Kidney (tissue), 14 donors: ENCODE measurements around the gene KCNH4. TPM values are rescaled to one million over a fixed set of nuclear protein-coding genes. Genes with fewer than 3 reads are reported as not detected.

Experiments used
- DNase-seq, 5 donors: peaks; one replicate each; pipeline ENCODE4 v3.0.0-alpha.2; 2013 to 2020
- FAIRE-seq: peaks from 2 replicates; lab custom pipeline; 2012; peaks lifted over from hg19 to GRCh38; lab: Jason Lieb, UNC
- H3K27ac ChIP-seq, 2 donors: one replicate each; pipeline ENCODE4 v1.7.0; 2013; ENCODE audit warnings: low read depth in 2 of 2, low read length in 2 of 2, inconsistent platforms in 1 of 2
- H3K27me3 ChIP-seq: one replicate; pipeline ENCODE4 v1.7.1; 2013; ENCODE audit warnings: low read length, inconsistent platforms; ENCODE audit not compliant: control insufficient read depth, insufficient read depth
- H3K36me3 ChIP-seq, 3 donors: one replicate each; pipeline versions ENCODE4 v1.7.0 to v1.7.1; 2013; ENCODE audit warnings: low read length in 3 of 3, control low read depth in 1 of 3, inconsistent platforms in 1 of 3; ENCODE audit not compliant: insufficient read depth in 3 of 3, control insufficient read depth in 2 of 3
- H3K4me1 ChIP-seq, 3 donors: one replicate each; pipeline versions ENCODE4 v1.7.0 to v1.7.1; 2013; ENCODE audit warnings: low read length in 3 of 3, inconsistent platforms in 1 of 3, low read depth in 1 of 3; ENCODE audit not compliant: control insufficient read depth in 2 of 3, insufficient read depth in 2 of 3
- H3K4me3 ChIP-seq, 3 donors: one replicate each; pipeline versions ENCODE4 v1.7.0 to v1.8.1; 2013; ENCODE audit warnings: low read length in 3 of 3, control low read depth in 1 of 3, inconsistent platforms in 1 of 3
- H3K9ac ChIP-seq, 3 donors: one replicate each; pipeline versions ENCODE4 v1.7.0 to v1.7.1; 2013; ENCODE audit warnings: low read length in 3 of 3, control low read depth in 1 of 3, inconsistent platforms in 1 of 3
- H3K9me3 ChIP-seq, 3 donors: one replicate each; pipeline versions ENCODE4 v1.7.0 to v1.7.1; 2013; ENCODE audit warnings: low read length in 3 of 3, control low read depth in 1 of 3, inconsistent platforms in 1 of 3; ENCODE audit not compliant: control insufficient read depth in 2 of 3, insufficient read depth in 1 of 3
- CTCF ChIP-seq: IDR thresholded peaks from 3 replicates; pipeline ENCODE4 v1.5.1; 2012; ENCODE audit warnings: mild to moderate bottlenecking, moderate library complexity, borderline replicate concordance; ENCODE audit not compliant: insufficient read depth; ENCODE audit errors: extremely low read depth
- intact Hi-C: fragments of 100-400 bp; cut with DNase I; formaldehyde crosslinking; loops from one replicate; pipeline ENCODE4 v1.11.1; 2022
- polyA plus RNA-seq: library from polyadenylated mRNA; stranded (reverse); fragments of 350-450 nt; fragmentation: Illumina TruSeq; extraction: RNeasy Lipid Tissue Mini Kit (QIAGEN cat#74804); gene quantifications from one replicate; pipeline ENCODE4 v1.2.3, GENCODE V29; 2014; ENCODE audit warnings: low read depth, low replicate concordance; ENCODE audit not compliant: insufficient read depth
- total RNA-seq: library from RNA; stranded (reverse); fragmentation: NEBNext Ultra II Directional; extraction: Animal tissue kit (Norgen Biotek cat#: 25700); gene quantifications from one replicate; pipeline ENCODE4 v1.2.1, GENCODE V29; 2021
- donor health status: control.
- donor health status: control.
- donor health status: control.
- donor health status: control.
- donor health status: control.
- donor health status: DM: yes; HTN: yes; CAD: no.
- donor health status: Normal renal cell carcinoma (clear cell type).

KCNH4 gene
- total and polyA plus RNA-seq, 2 donors from 2014 or later, result 0.35 TPM; not detected in 1

- H3K9me3 ChIP-seq, result no peaks in the 10 kb centered on the region
- no peak overlapping the region for H3K4me3 ChIP-seq
- no peaks in the 10 kb centered on the region for H3K27me3 ChIP-seq
- peaks cover 4 to 54% (median 30%) of the 10 kb centered on the region in 3 donors for H3K36me3 ChIP-seq
- no peak for TF ChIP-seq CTCF
- FAIRE-seq (no peak), DNase-seq (peak in 1 of 5 donors; percentile 86)
- H3K4me1 ChIP-seq, result peaks cover 3 to 55% (median 52%) of the 10 kb centered on the region in 3 donors
- intact Hi-C loops, result no loop called here
- H3K9ac ChIP-seq, result peak overlapping the region in 1 of 3 donors; percentile 29
- peak overlapping the region; percentile 86 to 91 for H3K27ac ChIP-seq
Measured at GRCh38 chr17:42129109-42129837, 51.7 kb downstream of the KCNH4 start.

GRCh38 chr17:42127414-42127813 lies 53.5 kb downstream of the KCNH4 start:
- no peak for TF ChIP-seq CTCF

GRCh38 chr17:42126836-42127235 lies 54.1 kb downstream of the KCNH4 start:
- no peaks in the 10 kb centered on the region for H3K9me3 ChIP-seq
- intact Hi-C loops, result no loop called here
- H3K9ac ChIP-seq, result no peak overlapping the region
- no peak for TF ChIP-seq CTCF
- H3K4me3 ChIP-seq, result no peak overlapping the region
- peaks cover 4 to 54% (median 30%) of the 10 kb centered on the region in 3 donors for H3K36me3 ChIP-seq
- FAIRE-seq (no peak), DNase-seq (no peak)
- H3K27me3 ChIP-seq, result no peaks in the 10 kb centered on the region
- H3K27ac ChIP-seq, result no peak overlapping the region
- H3K4me1 ChIP-seq, result peaks cover 0 to 34% (median 29%) of the 10 kb centered on the region in 3 donors

More at GRCh38 chr17:42127414-42127813, 53.5 kb downstream of the KCNH4 start:
- Histone ChIP-seq H3K9me3 (no peaks in the 10 kb centered on the region), H3K4me3 (no peak overlapping the region), H3K4me1 (peaks cover 0 to 39% (median 34%) of the 10 kb centered on the region in 3 donors), H3K9ac (no peak overlapping the region), H3K27me3 (no peaks in the 10 kb centered on the region), H3K27ac (no peak overlapping the region), H3K36me3 (peaks cover 4 to 54% (median 30%) of the 10 kb centered on the region in 3 donors)
- FAIRE-seq, result no peak
- no peak for DNase-seq
- intact Hi-C loops, result no loop called here
